ENCODE data around the gene TXNDC5.
"Not testable (repeated sequence)": the region's sequence is repeated elsewhere in the genome, so short reads cannot be mapped to it uniquely, and the experiment has no call there.

TXNDC5 gene

DNA sequence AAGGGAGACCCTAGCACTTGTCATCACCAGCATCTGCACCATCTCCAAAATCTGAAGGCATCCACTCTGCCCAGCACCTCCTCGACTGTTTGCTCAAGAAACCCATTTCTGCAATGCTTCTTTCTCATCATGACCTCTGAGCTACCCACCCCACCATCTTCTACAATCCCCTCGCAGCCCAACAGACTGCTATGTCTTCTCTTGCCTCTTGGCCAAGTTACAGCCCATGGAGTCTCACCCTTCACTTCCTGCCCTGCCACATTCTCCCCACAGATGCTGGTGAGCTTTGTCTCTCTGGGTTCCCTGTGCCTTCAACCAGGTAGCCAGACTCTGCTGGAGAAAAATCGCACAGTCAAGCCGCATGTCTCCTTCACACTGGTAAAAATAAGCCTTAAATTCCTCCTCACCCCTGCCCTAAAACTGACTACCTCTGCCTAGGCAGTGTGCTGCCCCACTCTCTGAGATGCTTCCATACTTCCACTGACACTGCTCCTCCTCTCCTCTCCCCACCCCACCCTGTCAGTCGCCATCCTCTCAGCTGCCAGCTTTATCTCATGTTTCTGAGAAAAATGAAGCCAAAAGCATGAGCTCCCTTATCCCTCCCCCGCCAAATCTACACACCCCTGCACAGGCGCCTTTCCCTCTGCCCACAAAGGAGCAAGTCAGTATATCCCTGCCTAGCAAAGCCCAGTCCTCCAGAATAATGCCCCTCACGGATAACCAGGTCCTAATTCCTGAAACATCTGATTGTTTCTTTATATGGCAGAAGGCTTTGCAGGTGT is 2.3 kb upstream of the TXNDC5 start:
- DNase-seq = no peak

DNA sequence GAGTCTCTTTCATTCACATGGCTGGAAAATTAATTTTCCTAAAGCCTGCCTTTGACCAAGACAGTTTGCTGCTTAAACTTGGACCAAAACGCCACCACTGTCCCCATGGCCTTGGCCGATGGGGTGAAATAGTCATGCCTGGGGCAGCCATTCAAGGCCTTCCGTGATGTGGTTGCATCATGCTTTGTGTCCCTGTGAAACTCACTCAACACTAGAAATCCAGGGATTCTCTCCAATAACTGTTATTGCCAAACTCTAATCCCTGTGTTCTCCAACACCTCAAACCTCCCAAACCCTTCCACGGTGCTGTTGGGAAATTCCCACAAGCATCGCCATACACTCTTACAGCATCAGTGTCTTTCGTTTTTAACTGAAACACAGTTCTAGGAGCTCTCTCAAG is 1.4 kb upstream of the TXNDC5 start:
- no peak for DNase-seq

DNA sequence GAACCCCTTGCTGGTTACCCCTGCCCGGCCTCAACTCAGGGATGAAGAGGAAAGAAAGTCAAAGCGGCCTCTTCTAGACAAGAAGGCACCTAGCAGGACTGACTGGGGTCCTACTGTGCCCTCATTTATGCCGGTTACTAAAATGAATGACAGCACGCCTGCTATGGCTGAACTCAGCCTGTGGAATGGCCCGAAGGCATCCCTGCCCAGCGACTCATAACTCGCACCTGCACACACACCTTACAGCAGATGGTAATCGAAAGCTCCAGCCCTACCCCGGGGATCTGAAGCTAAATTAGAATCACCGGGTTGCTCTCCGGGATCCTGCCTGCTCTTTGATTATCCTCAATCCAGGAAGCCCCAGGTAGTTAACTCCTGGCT is 747 bp upstream of the TXNDC5 start:
- no peak for DNase-seq

DNA sequence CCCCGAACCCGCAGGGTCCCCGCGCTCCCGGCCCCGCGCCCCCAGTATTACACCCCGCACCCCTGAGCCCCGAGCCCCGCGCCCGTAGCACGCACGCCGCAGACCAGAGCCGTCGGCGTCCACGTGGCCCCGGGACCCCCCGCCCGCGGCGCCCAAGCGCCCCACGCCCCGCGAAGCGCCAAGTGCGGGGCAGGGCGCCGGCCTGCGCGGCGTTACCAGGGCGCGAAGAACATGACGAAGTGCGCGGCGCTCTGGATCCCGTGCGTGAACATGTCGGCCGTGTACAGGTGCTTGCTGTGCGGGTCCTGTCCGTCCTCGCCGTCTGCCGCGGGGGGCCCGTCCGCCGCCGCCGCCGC is 312 bp downstream of the TXNDC5 start:
- DNase-seq = no peak

DNA sequence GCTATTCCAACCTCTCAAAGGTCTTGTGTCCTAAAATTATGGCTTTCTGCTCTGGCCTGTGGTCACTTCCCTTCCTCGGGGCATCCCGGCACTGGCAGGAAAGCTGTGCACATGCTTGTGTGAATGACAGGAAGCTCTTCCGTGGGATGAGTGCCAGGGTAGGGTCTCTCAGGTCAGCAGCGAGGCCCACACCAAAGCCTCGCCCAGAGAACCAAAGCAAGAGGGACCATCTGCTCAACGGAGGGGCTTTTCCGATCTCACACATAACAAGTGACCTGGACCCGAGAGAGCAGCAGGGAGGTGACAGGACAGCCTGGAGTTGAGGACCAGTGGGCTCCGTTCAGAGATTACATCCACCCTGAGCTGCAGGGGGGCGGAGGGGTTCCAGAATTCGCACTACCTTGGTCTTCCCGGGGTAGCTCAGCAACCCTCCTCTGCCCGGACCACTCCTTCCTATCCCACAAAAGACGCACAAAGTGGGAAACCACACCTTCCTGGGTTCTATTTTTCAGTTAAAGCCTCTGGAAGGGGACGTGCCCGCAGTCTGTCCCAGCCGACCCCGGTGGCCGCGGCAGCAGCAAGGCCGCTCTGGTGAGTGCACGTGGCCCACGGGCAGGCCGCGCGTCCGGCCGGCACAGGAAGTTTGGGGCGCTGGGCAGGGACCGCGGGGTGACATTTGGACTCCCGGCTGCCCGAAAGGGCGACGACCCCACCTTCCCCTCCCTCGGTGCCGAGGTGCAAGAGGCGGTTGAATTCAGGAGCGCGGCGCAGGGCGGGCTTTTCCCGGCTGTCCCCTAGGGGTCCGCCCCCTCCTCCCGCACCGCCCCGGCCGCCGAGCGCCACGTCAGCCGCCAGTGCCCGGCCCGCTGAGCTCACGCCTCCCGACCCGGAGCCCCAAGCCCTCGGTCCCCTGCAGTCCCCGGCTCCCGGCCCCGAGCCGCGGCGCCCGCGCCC is 988 bp downstream of the TXNDC5 start:
- no peak for DNase-seq

DNA sequence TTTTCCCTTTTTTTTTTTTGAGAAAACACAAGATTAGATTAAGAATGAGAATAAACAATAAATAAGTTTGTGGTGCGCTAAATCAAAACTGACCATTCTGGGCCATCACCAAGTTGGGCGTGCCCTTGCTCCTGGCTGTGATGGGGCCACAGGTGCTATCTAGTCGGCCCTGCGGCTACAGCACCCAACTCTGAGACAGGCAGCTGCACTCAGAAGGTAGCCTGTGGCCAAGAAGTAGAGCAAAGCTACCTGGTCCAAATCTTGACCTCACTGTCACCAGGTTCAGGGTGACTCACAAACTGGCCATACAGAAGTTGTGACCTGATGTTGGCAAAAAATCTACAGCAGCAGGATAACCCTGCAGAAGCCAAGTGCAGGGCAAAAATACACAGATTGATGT is 3.4 kb downstream of the TXNDC5 start:
- no peak for DNase-seq

DNA sequence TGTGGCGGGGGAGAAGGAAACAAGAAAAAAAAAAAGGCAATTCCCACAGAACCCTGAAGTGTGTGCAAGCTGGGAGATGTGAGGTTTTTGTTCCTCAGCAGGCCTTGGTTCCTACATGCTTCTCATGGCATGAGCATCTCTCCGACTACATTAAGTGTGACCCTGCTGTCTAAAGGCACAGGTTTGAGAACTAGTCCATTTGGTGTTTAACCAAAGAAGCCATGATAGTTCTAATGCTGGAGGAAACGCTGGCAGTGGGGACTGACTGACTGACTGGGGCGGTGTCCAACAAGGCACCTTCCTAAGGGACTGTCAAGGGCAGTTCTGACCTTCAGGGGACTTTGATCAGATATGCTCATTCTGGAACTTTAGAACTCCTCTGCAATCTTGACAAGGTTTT is 3.8 kb downstream of the TXNDC5 start:
- no peak for DNase-seq

DNA sequence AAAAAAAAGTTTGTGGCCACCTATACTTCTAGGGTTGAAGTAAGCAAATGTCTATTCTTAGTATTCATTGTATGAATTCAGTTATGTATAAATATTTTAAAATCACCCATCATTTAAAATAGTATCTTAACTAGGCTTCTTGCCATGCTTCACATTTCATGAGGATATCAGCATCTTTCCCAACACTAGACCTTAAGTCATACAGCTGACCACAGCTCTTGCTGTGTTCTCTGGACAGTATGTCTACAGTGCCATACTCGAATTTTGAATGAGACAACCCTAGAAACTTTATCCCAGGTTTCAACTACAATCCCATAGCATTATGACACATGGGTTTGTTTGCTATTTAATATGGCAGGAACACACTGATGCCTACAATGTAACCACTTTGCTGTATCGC is 5.2 kb downstream of the TXNDC5 start:
- no peak for DNase-seq

DNA sequence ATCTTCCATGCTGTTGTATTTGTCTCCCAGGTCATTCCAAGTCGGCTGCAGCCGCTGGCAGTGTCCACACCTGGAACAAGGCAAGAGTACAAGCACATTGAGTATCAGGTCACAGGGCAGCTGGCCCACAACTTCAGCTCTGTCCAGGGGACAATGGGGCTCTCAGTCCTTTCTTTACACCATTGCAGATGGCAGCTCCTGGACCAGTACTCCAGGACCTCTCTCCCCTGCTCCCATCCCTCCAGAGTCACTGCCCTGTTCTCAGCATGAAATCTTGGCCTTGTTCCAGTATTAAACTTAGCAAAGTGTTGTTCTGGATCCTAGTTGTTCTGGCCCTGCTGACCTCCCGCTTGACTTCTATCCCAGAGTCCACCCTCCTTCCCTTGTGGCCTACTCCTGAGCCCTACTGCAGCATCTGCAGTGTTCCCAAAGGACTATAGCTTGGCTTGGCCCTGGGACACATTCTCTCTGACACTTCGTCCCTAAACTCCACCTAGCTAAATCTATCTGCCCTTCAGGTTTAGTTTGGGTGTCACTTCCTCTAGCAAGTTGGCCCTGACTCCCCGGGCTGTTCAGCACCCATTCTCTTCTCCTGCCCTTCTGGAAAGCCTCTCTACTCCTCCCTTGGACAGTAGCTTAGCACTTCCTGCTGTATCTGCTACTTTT is 5.8 kb downstream of the TXNDC5 start:
- no peak for DNase-seq

DNA sequence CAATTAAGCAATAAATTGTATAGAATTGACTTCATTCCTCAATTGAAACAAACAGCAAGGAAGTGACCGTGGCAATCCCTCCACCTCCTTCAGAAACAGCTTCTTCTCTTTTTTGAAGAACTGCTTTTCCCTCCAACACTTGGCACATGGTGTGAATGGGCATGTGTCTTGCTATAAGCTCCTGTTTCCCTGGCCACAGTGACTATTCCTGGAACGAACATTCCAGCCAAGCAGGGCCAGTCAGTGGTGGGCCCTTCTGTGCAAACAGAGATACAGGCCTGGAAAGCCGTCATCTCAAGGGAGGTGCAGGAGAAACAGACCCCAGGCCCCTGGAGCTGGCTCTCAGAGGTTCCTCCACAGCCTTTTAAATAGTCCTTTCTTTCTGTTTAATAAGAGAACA is 6.9 kb downstream of the TXNDC5 start:
- DNase-seq = no peak

DNA sequence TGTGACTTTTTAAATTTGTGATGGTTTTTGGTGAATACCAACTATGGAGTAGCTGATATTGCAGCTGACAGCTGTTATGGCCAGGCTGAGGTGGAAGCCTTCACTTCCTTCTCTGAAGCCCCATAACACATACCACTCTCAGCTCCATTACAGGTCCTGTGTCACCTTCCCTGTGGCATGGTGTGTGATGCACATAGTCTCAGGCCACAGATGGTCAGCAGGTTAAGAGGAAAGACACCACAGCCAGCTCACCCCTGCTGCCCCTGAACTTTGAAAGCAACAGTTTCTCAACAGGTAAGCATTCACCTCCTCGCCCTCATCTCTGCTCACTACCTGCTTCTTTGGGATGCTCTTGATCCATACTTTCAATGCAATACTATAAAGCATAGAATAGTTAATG is 7.7 kb downstream of the TXNDC5 start:
- no peak for DNase-seq

DNA sequence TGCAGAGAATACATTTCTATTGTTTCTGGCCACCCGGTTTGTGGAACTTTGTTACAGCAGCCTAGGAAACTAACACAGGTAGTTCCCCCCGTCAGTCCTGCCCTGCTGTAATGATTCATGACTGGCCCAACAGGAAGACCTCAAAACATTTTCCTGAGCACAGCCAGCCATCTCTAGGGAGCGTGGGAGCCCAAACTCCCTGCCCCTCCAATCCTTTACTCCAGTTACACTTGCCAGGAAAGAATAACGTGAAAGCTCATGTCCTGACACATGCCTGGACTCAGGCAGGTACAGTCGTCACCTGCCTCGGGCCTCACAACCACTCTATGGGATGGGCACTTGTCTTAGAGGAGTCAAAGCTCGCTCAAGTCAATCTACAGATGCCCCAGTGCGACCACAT is 8.4 kb downstream of the TXNDC5 start:
- DNase-seq = no peak

DNA sequence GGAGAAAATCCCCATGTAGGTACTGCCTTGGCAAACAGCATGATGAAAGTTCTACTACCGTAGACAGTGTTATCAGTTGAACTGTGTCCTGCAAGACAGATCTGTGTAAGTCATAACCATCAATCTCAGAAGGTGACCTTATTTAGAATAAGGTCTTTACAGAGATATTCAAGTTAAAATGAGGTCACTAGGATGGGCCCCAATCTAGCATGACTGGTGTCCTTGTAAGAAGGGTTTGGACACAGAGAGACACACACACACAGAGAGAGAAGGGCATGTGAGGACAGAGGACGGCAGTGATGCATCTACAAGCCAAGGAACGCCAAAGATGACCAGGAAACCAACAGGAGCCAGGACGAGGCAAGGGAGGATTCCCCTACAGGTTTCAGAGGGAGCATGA is 8.8 kb downstream of the TXNDC5 start:
- DNase-seq = no peak

DNA sequence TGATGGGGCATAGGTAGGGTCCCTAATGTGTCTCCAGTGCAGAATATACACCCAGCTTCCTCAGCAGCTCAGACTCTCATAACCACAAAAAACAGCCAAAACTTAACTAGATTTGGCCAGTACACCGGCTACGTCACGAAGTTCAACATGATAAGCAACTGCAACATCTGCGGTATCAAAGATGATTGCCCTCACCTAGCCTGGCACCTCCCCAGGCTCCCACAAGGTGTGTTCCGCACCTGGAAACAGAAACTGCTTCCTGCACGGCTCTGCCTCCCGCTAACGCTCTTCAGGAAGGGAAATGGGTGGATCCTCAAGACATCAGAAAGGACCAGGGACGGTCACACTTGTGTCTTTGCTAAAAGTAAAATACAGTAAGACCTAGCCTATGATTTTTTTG is 9.5 kb downstream of the TXNDC5 start:
- no peak for DNase-seq

DNA sequence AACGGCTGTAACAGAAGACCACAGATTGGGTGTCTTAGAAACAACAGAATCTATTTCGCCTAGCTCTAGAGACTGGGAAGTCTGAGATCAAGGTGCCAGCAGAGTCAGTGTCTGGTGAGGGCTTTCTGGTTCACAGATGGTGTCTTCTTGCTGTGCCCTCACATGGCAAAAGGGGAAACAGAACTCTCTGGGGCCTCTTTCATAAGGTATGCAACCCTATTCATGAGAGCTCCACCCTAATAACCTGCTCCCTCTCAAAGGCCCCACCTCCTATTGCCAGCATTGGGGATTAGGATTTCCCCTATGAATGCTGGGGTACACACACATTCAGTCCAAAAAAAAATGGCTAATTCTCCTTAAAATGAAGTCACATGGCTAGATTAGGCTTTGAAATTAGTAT is 10.0 kb downstream of the TXNDC5 start:
- no peak for DNase-seq

DNA sequence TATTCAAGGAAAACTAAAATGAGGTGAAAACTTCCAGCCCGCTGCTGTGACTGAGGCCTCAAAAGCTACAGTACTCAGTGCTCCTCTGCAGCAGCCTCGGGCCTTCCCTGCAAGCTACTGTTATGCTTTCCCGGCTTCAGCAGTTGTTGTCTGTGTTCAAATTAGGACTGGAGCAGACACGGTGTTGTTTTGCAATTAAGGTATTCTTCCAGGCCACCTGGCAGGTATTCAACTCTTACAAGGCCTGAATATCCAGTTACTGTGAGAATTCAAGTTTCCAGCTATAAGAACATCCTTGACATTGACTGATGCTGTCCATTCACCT is 10.7 kb downstream of the TXNDC5 start:
- no peak for DNase-seq

DNA sequence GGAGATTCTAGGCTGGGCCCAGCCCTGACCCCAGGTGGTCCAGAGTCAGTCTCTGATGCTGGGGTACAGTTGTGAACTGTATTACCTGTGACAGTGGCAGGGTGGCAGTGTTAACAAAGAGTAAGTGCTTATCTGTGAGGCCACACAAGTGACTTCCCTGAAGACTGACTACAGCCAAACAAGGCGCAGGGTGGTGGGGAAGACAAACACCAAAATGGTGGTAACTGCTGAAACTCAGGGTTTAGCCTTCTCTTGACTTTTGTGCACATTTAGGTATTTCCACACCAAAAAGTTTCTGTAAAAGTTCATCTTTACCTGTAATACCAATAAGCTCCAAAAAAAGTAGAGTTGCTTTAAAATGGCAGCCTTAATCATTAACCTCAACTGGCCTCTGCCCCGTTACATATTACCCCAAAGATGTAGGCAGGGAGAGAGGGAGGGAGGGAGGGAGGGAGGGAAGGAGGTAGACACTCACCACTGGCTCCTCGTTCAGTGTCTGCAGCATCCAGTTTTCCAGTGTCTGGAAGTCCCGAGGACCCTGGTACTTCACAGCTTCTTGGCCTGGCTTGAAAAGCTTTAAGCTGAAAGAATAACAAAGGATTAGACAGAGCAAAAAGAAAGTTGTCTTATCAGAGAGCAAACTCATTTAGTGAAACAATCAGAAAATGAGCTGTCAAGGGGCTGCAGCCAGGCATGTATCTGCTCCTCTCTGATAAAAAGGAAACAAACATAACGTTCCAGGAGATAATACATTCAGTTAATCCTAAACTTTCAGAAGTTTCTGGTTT is 11.3 kb downstream of the TXNDC5 start:
- no peak for DNase-seq

DNA sequence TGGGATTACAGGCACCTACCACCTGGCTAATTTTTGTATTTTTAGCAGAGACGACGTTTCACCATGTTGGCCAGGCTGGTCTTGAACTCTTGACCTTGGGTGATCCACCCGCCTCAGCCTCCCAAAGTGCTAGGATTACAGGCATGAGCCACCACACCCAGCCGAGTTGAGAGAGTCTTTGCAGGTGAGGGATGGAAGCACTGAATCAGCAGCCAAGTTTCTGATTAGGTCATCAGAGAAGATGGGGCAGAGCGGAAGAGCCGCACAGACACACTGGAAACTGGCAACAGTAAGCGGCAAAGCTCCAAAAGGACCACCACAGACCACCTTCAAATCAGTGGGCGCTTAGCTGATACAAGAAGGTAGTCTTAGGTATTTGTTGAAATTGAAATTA is 12.4 kb downstream of the TXNDC5 start:
- not testable (repeated sequence) for DNase-seq

DNA sequence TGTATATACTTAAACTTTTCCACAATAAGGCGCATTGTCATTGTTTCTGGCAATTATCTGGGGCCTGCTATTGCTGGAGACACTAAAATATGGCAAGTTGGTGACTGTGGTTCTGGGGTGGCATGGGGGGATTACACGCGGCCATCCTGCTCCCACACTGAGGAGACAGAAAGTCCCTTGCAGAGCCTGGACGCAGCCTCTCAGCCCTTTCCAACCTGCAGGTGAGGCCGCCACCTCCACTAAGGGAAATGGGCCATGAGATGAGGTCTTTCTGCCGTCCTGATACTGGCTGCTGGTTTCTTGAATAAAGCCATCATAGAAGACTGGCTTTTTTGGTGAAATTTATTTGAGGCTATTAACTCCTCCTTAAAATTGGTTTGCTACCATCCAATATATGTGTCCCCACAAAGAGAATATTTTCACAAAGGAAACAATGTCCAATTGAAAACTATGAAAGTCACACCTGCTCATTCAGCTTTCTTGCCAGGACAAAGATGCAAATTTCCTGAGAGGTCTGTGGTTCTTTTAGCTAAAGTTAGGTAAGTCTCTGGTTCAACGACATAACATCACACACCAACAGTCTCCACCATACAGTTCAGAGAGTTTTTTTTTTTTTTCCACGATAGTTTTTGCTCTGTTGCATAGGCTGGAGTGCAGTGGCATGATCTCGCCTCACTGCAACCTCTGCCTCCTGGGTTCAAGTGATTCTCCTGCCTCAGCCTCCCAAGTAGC is 13.0 kb downstream of the TXNDC5 start:
- no peak for DNase-seq

DNA sequence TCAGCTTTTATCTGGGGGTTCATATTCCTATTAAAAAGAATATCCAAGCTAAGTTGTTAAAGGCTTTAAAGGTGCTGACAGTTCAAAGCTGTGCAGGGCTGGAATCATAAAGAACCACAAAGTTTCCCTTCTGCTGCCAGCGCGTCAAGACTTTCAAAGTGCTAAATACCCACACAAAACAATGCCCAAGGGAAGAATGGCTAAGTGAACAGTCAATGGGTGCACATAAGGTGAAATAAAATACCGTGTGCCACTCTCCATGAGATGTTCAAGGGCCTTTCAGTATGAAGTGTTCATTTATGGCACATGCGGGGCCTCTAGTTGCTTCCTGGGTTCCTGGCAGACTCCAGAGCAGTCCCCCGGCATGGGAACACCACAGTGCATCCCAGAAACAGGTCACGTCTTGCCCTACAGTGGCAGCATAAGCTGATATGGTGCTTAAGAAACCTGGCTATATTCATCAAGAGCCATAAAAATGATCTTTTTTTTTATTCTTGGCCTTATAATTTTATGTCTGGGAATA is 14.1 kb downstream of the TXNDC5 start:
- no peak for DNase-seq

DNA sequence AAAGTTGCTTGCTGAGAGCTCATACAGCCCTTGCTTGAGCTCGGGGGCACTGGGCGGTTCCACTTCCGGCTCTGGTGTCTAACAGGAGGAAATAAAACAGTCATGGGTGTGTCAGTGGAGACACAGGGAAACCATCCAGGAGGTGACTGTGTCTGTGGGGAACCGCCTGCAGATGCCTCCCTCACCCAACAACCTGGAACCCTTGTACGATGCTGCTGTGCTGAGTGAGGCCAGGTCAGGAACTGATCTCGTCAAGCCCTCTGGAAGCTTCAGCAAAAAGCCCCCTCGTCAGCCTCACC is 15.5 kb downstream of the TXNDC5 start:
- DNase-seq = no peak

Measured in cortex of kidney (tissue), 1 donor.